Fibroblast of peridontal ligament (primary cell): Measurements from ENCODE around the gene ACADM.
"Not testable (repeated sequence)": the region's sequence is repeated elsewhere in the genome, so short reads cannot be mapped to it uniquely, and the experiment has no call there.

Experiments
- DNase-seq: peaks from one replicate; pipeline ENCODE4 v3.0.0-alpha.2; 2010; ENCODE audit errors: extremely low read depth

ACADM gene

GRCh38 chr1:75724472-75725022 lies at the start of gene ACADM:
Gene ACADM (plus strand): TSS chr1:75724709. CDS start chr1:75724788, 79 bp downstream.
- DNase-seq = peak; percentile 59

DNA sequence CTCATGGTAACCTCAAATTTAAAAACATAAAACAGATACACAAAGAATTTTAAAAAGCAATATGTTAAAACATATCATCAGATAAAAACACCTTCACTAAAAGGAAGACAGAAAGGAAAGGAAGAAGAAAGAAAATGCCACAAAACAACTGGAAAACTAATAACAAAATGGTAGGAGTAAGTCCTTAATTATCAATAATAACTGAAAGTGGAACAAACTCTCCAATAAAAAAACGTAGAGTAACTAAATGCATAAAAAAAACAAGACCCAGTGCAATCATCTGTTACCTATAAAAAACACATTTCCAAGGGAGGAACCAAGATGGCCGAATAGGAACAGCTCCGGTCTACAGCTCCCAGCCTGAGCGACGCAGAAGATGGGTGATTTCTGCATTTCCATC lies 47.1 kb upstream of the ACADM start:
- no peak for DNase-seq

GRCh38 chr1:75677964-75678363 lies 46.5 kb upstream of the ACADM start:
- DNase-seq = not testable (repeated sequence)

DNA sequence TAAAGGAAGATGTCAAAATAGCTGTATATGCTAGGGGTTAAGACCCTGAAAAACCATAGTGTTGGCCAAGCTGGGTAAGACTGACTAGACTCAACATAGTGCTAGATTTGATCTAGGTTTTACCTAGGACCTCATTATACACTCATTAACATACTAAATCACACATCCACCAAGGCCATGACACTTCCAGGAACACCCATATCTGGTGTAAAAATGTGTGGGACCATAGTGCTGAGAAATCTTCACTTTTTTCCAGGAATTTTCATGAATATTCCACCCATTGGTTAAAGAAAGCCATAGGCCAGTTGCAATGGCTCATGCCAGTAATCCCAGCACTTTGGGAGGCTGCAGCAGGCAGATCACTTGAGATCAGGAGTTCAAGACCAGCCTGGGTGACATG lies 34.0 kb upstream of the ACADM start:
- no peak for DNase-seq

DNA sequence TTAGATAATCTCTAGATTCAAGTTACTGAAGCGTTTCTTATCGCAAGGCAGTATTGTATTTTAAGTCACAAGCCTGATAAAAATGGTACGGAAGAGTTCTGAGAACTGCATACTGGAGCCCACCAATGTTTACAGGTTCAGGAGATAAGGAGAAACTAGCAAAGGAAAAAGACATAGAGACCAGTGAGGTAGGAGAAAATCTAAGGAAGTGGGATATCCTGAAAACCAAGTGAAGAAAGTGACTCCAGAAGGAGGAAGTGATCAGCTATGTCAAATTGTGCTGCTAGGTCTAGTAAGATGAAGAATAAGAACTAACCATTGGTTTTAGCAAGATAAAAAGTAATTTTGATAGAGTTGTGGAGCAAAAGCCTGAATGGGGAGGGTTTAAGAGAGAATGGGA lies 31.0 kb upstream of the ACADM start:
- DNase-seq = no peak

GRCh38 chr1:75696000-75696399 lies 28.5 kb upstream of the ACADM start:
- no peak for DNase-seq

DNA sequence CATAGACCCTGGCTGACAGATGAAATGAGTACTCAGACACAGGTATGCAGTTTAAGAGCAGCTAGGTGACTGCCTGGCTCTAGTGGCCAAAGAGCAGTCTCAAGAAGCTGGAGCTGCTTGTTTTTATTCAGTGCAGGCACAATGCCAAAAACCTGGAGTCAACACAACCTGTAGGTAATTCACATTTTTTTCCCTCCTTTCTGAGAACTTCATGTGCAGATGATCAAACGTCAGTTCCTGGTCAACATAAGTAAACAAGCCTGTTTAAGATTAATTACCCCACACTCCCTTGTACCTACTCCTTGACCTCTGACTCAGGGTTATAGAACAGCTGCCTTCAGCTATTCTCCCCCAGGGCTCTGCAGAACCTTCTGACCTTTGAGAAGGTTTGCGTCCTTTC lies 17.3 kb upstream of the ACADM start:
- DNase-seq = no peak

DNA sequence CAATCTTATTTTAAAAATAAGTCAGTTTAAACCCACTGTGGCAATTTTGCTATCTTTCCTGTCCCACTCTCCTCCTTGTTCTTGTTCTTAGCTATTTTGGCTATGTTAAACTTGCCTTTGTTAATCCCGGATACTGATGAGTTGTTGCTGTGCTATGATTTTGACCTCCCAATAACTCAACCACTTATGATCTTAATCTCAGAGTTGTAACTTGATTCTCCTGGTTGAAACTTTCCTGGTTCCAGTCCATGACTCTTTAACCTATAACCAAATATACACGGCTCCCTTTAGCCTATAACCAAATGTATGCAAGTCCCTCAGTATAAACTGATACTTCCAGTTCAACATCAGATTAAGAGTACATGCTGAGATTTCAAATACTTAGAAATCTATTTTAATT lies 15.6 kb upstream of the ACADM start:
- peak; percentile 13 for DNase-seq

DNA sequence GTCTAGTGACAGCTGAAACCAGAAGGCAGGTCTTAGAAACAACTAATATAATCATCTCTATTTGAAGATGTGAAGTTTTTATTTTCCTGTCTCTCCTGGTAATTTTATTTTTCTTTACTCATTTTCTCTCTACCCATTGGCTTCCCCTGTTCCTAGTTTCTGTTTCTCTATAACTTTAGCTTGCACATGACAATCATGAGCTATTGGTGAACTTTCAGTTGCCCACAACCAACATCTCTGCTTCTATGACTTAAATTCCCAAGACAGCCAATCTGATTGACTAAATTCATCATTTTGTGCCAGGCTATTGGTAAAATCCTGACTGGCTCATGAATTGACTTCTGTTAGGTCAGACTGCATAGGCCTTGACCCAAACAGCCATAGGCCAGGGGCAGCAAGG lies 13.7 kb upstream of the ACADM start:
- DNase-seq = no peak

DNA sequence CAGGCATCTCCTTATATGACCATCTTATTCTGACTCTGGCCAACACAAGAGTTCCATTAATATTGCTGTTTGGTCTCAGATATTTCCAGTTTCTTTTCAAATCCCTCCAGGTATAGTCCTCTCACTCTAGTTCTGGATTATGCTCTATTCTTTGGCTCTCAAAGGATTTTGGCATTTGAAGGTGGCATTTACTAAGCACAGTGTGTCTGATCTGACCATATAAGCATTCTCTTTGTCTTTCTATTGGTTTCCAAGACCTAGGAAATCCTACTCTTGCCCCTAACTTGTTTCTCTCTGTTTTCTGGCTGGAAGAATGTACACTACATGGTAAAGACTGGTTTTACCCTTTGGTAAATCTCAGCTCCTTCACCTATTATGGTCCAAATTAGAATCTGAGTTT lies 12.7 kb upstream of the ACADM start:
- DNase-seq = no peak

DNA sequence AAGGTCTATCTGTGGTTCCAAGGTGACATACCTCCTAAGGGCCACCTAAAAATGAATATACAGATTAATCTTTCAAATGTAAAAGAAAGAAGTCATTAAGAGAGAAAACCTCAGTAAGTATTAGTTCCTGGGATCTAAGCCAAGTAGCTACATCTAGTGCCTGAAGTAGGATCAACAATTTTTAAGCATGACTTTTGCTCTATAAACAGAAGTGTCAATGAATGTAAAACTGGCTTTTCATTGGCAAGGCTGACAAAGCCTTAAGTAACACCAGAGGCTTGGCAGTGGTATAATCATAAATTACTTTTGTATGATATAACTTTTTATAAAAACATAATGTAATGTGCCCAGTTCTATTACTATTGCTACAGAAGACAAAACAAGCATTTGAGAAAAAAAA lies 12.2 kb upstream of the ACADM start:
- no peak for DNase-seq

DNA sequence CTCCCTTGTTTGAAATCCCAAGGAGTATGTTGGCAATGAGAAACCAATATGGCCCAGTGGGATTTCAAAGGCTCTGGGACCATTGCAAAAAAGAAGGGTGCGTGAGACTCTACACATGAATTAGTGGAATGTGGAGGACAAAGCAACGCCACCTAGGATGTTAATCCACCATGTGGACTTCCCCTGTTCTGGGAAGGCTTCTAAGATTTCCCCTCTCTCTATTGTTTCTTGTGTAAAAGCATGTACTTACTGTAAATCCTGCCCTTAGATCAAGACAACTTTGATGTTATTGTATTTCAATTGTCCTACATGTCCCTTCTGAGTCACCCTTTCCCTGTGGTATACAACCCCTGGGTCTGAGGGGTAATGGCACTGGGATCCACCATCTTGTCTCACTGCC lies 4.7 kb upstream of the ACADM start:
- no peak for DNase-seq

DNA sequence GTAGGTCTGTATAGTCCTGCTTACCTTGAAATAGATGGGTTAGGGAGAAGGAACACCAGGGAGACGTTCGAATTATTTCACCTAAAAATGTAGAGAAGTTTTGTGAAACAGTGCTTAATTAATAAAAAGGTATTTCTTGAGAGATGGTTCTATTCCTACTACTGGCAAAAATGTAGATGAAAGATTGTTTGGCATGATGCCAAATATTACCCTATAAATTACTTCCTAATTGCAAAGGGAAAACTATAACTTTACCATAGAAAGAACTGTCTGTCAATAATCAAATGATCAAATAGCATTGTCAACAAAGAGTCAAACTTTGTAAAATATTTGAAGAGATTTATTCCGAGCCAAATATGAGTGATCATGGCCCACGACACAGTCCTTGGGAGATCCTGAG lies 4.2 kb upstream of the ACADM start:
- DNase-seq = no peak

DNA sequence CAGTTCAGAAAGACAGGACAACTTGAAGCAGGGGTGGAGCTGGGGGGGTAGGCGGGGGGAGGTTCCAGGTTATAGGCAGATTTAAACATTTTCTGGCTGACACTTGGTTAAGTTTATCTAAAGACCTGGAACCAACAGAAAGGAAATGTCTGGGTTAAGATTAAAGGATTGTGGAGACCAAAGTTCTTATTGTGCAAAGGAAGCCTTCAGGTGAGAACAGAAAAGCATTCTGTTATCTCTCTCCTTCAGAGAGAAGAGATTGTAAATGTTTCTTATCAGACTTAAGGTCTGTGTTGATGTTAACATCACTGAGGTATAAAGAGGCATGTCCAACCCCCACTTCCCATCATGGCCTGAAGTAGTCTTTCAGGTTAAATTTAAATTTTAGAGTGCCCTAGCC lies 3.7 kb upstream of the ACADM start:
- no peak for DNase-seq

DNA sequence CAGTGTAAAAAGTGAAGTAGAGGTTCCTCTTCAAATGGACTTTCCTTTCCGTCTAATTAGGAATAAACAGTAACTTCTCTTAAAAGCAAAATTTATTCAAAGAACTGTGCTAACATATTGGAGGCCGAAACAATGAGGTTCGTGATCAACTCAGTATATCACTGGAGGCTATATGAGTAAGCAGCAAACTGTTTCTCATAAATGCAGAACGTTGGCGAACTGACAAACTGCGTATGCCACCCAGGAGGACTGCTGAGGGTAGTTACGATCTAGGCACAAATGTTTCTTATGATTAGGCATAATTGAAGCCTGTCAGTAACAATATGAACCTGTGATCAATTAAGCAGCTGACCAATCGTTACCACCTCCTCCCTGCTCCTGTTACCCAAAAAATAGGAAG lies 2.3 kb upstream of the ACADM start:
- not testable (repeated sequence) for DNase-seq

- DNase-seq = no peak
Observed at GRCh38 chr1:75722966-75723365, 1.5 kb upstream of the ACADM start.

DNA sequence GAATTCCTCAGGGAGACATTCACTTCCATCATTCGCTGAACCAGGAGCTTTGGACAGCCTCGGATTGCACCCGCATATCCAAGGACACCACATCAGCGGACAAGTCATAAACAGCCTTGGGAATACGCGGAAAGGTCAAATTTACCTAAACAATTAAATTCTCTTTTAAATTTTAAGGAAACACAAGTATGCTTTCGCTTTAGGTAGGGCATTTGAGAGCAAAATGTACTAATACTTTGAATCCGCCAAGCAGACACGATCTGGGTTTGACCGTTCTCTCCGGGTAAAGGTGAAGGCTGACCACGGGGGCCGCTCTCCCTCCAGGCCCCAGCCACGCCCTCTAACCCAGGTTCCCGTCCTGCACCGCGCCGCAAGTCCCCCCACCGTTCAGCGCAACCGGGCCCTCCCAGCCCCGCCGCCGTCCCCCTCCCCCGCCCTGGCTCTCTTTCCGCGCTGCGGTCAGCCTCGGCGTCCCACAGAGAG lies 479 bp upstream of the ACADM start:
- peak; percentile 60 for DNase-seq

DNA sequence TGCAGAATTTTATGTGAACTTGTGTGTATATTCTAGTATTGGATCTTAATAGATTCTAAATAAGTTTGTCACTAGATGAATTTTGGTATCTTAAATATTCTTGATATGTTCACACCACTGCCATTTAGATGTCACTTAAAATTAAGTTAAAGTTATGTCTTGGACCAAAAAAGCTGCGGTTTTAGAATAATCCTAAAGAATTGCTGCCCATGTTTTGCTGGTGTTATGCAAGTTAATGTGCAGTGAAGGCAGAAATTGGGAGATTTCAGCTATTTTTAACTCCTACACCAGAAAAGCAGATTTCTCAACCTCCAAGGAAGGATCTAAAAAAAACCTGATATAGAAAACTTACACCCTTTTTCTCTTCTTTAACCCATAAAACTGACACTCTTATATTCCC lies 757 bp downstream of the ACADM start:
- DNase-seq = peak; percentile 51

GRCh38 chr1:75725861-75726361 lies 1.4 kb downstream of the ACADM start:
- no peak for DNase-seq

DNA sequence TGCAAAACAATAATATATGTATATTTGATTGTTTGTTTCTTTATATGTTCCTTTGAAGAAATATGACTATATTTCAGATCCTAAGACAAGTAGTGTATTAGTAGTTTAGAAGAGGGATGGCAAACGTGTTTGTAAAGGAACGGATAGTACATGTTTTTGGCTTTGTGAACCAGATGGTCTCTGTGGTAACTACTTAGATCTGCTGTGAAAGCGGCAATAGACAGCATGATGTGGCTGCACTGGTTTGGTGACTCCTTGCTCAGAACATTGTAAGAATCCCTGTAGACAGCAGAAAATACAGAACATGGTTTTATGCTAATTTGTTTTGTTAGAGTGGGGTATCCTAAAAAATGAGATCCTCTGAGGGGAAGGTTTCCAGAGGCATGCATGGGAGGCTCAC lies 3.1 kb downstream of the ACADM start:
- DNase-seq = peak; percentile 16

DNA sequence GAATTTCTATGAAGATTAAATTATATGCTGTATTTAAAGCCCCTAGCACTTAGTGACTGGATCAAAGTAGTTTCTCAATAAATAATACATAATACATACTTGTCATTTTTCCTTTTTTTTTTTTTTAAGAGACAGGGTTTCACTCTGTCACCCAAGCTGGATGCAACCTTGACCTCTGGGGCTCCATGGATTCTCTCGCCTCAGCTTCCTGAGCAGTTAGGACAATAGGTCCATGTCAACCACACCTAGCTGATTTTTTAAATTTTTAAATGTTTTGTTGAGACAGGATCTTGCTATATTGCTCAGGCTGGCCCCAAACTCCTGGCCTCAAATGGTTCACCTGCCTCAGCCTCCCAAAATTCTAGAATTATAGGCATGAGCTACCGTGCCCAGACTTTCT lies 5.9 kb downstream of the ACADM start:
- no peak for DNase-seq

- no peak for DNase-seq
Observed at GRCh38 chr1:75731881-75732280, 7.4 kb downstream of the ACADM start.

- DNase-seq = peak; percentile 29
Observed at GRCh38 chr1:75732703-75733102, 8.2 kb downstream of the ACADM start.

DNA sequence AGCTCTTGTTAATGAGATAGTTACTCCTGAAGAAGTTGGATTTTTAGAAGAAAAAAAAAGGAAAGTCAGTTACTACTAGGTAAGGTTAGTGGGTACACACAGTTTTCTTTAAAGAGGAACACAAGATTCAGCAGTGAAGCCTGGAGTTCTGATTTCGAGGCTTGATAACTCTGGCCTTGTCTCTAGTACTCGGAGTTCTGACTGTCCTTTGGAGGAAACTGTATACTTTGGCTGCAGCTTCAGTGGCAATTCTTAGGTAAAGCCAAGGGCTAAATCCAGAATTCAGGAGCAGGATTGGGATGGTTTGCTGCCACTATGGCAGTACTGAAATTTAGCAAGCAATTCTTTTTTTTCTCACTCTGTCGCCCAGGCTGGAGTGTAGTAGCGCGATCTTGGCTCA lies 9.2 kb downstream of the ACADM start:
- no peak for DNase-seq
